A172 (cell line): Measurements from ENCODE around the gene NONO. TPM values are rescaled to one million over a fixed set of nuclear protein-coding genes. Genes with fewer than 3 reads are reported as not detected.
"Not testable (repeated sequence)": the region's sequence is repeated elsewhere in the genome, so short reads cannot be mapped to it uniquely, and the experiment has no call there.

Experiments
- DNase-seq: peaks from one replicate; pipeline ENCODE4 v3.0.0-alpha.2; 2015; ENCODE audit warnings: low spot score
- total RNA-seq: library from RNA; depleted of rRNA; stranded (reverse); fragments of >200 nt; shearing (Covaris generic); gene quantifications from 2 replicates; pipeline ENCODE4 v1.2.3, GENCODE V29; 2014

Gene NONO
- total RNA-seq, 1 experiment from 2014 or later, result 512 TPM

GRCh38 chrX:71285929-71286328, 2.5 kb downstream of the NONO start:
- DNase-seq, result no peak

GRCh38 chrX:71291381-71291780, 7.9 kb downstream of the NONO start:
- DNase-seq, result no peak

- DNase-seq, result no peak
These were observed 9.4 kb downstream of the NONO start for GRCh38 chrX:71292669-71293365.

GRCh38 chrX:71296806-71297205, 13.4 kb downstream of the NONO start:
- no peak for DNase-seq

GRCh38 chrX:71298119-71298518, 14.7 kb downstream of the NONO start:
- DNase-seq, result no peak

GRCh38 chrX:71300064-71300463, 16.6 kb downstream of the NONO start:
- DNase-seq, result not testable (repeated sequence)

GRCh38 chrX:71300495-71300894, 17.1 kb downstream of the NONO start:
- DNase-seq, result not testable (repeated sequence)

- no peak for DNase-seq
These were observed 17.9 kb downstream of the NONO start, which contains the start of gene ITGB1BP2 for GRCh38 chrX:71301195-71301924. ITGB1BP2 (plus strand) TSS chrX:71301750; CDS start chrX:71301807, 57 bp downstream.

- DNase-seq, result no peak
These were observed 19.2 kb downstream of the NONO start for GRCh38 chrX:71302461-71303213.

GRCh38 chrX:71304561-71304960, 21.1 kb downstream of the NONO start:
- DNase-seq, result no peak

GRCh38 chrX:71315917-71316316, 32.5 kb downstream of the NONO start:
- DNase-seq, result no peak

- DNase-seq, result not testable (repeated sequence)
These were observed 33.5 kb downstream of the NONO start for GRCh38 chrX:71316959-71317358.

- DNase-seq, result no peak
These were observed 36.7 kb downstream of the NONO start for GRCh38 chrX:71320126-71320525.

- no peak for DNase-seq
These were observed 38.3 kb downstream of the NONO start for GRCh38 chrX:71321731-71322130.

- DNase-seq, result not testable (repeated sequence)
These were observed 41.0 kb downstream of the NONO start for GRCh38 chrX:71324452-71324851.

- no peak for DNase-seq
These were observed 43.0 kb downstream of the NONO start for GRCh38 chrX:71326394-71326793.

- not testable (repeated sequence) for DNase-seq
These were observed 65.8 kb downstream of the NONO start for GRCh38 chrX:71349151-71349665.

GRCh38 chrX:71349867-71350266, 66.4 kb downstream of the NONO start:
- not testable (repeated sequence) for DNase-seq
